ENCODE results near the gene C2CD4A. TPM values are rescaled to one million over a fixed set of nuclear protein-coding genes. Genes with fewer than 3 reads are reported as not detected.

C2CD4A gene
- total RNA-seq, 1 donor from 2014 or later = 0.18 TPM

DNA sequence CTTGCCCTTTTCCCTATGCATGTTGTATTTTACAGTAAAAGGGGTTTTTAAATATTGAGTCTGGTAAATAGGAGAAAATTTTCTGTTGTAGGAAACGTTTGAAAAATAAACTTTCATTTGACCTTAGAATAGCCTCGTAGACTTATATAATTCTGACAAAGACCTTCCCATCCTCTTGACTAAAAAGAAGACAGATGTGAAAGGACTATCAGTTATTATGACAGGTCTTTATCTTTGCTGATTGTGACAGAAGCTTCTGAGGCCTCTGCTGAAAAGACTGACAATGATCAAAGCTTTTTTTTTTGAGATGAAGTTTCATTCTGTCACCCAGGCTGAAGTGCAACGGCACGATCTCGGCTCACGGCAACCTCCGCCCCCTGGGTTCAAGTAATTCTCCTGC is 24.2 kb downstream of the C2CD4A start:
- DNase-seq (ENCODE audit: low spot score) = no peak
- TF ChIP-seq, protein P1, sequence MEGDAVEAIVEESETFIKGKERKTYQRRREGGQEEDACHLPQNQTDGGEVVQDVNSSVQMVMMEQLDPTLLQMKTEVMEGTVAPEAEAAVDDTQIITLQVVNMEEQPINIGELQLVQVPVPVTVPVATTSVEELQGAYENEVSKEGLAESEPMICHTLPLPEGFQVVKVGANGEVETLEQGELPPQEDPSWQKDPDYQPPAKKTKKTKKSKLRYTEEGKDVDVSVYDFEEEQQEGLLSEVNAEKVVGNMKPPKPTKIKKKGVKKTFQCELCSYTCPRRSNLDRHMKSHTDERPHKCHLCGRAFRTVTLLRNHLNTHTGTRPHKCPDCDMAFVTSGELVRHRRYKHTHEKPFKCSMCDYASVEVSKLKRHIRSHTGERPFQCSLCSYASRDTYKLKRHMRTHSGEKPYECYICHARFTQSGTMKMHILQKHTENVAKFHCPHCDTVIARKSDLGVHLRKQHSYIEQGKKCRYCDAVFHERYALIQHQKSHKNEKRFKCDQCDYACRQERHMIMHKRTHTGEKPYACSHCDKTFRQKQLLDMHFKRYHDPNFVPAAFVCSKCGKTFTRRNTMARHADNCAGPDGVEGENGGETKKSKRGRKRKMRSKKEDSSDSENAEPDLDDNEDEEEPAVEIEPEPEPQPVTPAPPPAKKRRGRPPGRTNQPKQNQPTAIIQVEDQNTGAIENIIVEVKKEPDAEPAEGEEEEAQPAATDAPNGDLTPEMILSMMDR (IDR thresholded peaks at IDR 0.05; ENCODE audit: unreplicated experiment) = no peak
- Mint-ChIP-seq H3K36me3 (ENCODE audit: low read depth, unreplicated experiment) (no peaks in the 10 kb centered on the region), H3K4me3 (ENCODE audit: unreplicated experiment) (no peak overlapping the region), H3K4me1 (ENCODE audit: unreplicated experiment) (peaks cover 9% of the 10 kb centered on the region), H3K9me3 (ENCODE audit: unreplicated experiment) (no peaks in the 10 kb centered on the region), H3K27ac (ENCODE audit: unreplicated experiment) (no peak overlapping the region), H3K27me3 (ENCODE audit: unreplicated experiment) (peaks cover 4% of the 10 kb centered on the region)

DNA sequence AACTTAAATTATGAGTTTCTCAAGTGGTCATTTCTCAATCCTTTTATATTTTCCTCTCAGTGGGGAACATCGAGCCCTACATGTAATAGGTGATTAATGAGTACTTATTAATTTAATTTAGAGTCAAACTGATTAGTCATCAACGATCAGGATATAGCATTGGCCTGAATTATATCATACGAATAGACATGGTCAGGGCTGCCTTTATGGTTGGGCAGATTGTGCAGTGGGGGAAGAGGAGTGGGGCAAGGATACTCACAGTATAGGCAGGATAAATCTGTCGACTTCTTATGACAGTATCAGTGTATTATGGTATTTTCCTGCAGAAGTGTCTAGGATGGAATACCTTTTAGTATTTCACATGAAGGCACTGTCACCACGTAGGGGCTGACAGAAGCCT is 27.0 kb downstream of the C2CD4A start:
- H3K36me3 Mint-ChIP-seq (ENCODE audit: low read depth, unreplicated experiment) = no peaks in the 10 kb centered on the region
- H3K27me3 Mint-ChIP-seq (ENCODE audit: unreplicated experiment) = peaks cover 8% of the 10 kb centered on the region
- no peaks in the 10 kb centered on the region for H3K9me3 Mint-ChIP-seq (ENCODE audit: unreplicated experiment)
- DNase-seq (ENCODE audit: low spot score) = no peak
- H3K27ac Mint-ChIP-seq (ENCODE audit: unreplicated experiment) = no peak overlapping the region
- no peak overlapping the region for H3K4me3 Mint-ChIP-seq (ENCODE audit: unreplicated experiment)
- TF ChIP-seq, protein P1 (IDR thresholded peaks at IDR 0.05; ENCODE audit: unreplicated experiment) = no peak
- no peaks in the 10 kb centered on the region for H3K4me1 Mint-ChIP-seq (ENCODE audit: unreplicated experiment)

DNA sequence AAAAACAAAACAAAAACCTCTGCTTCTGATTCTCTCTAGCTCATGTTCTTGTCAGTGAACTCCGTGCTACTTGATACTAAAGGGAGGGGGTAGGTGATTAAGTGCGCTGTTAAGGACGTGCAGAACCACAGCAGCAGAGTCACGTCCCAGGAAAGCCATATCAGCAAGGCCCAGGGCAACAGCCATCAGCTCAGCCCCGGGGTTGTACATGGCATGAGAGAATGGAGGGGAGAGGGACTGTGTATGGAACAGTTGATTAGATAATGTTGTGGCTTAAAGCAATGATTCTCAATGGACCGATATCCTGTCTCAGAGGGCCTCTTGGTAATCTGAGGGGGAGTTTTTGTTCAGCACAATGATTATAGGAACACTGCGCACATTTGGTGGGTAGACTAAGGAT is 27.6 kb downstream of the C2CD4A start:
- no peaks in the 10 kb centered on the region for H3K36me3 Mint-ChIP-seq (ENCODE audit: low read depth, unreplicated experiment)
- DNase-seq (ENCODE audit: low spot score) = no peak
- no peaks in the 10 kb centered on the region for H3K4me1 Mint-ChIP-seq (ENCODE audit: unreplicated experiment)
- TF ChIP-seq, protein P1 (IDR thresholded peaks at IDR 0.05; ENCODE audit: unreplicated experiment) = no peak
- no peak overlapping the region for H3K4me3 Mint-ChIP-seq (ENCODE audit: unreplicated experiment)
- H3K9me3 Mint-ChIP-seq (ENCODE audit: unreplicated experiment) = no peaks in the 10 kb centered on the region
- peaks cover 8% of the 10 kb centered on the region for H3K27me3 Mint-ChIP-seq (ENCODE audit: unreplicated experiment)
- H3K27ac Mint-ChIP-seq (ENCODE audit: unreplicated experiment) = no peak overlapping the region

DNA sequence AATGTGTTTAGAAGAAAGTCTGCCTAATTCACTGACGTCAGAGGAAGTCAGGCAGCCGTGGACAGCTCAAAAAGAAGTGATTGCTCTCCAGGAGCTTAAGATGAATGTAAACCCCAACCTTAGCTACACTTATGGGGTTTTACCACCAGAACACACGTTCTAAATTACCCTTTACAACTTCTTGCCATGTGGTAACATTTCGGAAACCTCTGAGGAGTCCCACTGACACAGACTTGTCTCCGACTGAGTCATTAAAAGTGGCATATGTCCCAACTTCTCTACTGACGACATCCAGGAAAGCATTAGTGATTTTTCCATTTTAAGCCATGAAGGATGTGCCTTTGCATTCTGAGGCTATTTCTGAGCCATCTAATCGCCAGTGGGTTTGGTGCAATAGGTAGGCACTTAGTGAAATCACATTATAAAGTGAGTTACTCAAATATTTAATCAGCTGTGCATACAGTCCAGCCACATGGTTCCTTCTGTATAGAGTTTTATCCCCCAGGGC is 32.4 kb downstream of the C2CD4A start:
- Mint-ChIP-seq H3K36me3 (ENCODE audit: low read depth, unreplicated experiment) (no peaks in the 10 kb centered on the region), H3K9me3 (ENCODE audit: unreplicated experiment) (no peaks in the 10 kb centered on the region), H3K4me1 (ENCODE audit: unreplicated experiment) (no peaks in the 10 kb centered on the region), H3K4me3 (ENCODE audit: unreplicated experiment) (no peak overlapping the region), H3K27me3 (ENCODE audit: unreplicated experiment) (peaks cover 6% of the 10 kb centered on the region), H3K27ac (ENCODE audit: unreplicated experiment) (no peak overlapping the region)
- TF ChIP-seq, protein P1 (IDR thresholded peaks at IDR 0.05; ENCODE audit: unreplicated experiment) = no peak
- no peak for DNase-seq (ENCODE audit: low spot score)

DNA sequence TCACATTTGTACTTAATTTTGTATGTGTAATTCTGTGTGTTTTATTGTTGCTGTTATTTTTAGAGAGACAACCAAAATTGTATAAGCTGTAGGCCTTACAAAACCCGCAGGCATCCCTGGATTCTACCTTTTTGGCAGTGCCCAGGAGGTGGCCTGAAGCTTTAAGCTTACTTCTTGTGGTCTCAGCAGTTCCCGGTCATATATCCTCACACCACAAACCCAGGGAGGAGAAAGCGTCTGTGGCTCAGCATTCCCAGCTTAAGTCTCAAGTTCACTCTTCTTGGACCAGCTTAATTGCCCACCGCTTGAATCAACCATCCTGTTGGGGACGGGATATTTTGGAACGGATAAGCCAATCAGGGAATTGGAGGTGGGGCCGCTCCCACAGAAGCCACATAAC is 36.7 kb downstream of the C2CD4A start:
- no peak for DNase-seq (ENCODE audit: low spot score)
- TF ChIP-seq, protein P1 (IDR thresholded peaks at IDR 0.05; ENCODE audit: unreplicated experiment) = no peak
- H3K4me1 Mint-ChIP-seq (ENCODE audit: unreplicated experiment) = peaks cover 18% of the 10 kb centered on the region
- H3K27ac Mint-ChIP-seq (ENCODE audit: unreplicated experiment) = no peak overlapping the region
- no peaks in the 10 kb centered on the region for H3K9me3 Mint-ChIP-seq (ENCODE audit: unreplicated experiment)
- H3K36me3 Mint-ChIP-seq (ENCODE audit: low read depth, unreplicated experiment) = no peaks in the 10 kb centered on the region
- H3K4me3 Mint-ChIP-seq (ENCODE audit: unreplicated experiment) = no peak overlapping the region
- no peaks in the 10 kb centered on the region for H3K27me3 Mint-ChIP-seq (ENCODE audit: unreplicated experiment)

All from endothelial cell (in vitro differentiated cells).